GM12878 (cell line): Measurements from ENCODE around the gene FOXI3. TPM values are rescaled to one million over a fixed set of nuclear protein-coding genes. Genes with fewer than 3 reads are reported as not detected.
"Not testable (repeated sequence)": the region's sequence is repeated elsewhere in the genome, so short reads cannot be mapped to it uniquely, and the experiment has no call there.

Experiments used
- ATAC-seq: fragments of 200-7000 bp; cut with Tn5 transposase; 3 replicates; pipeline ENCODE4 v1.9.1; 2020; ENCODE audit warnings: mild to moderate bottlenecking, moderate library complexity
- BruUV-seq: library from RNA; stranded (reverse); fragments of 400-500 nt; replicated peaks from 2 replicates; lab custom pipeline; 2021; lab: Mats Ljungman, UMichigan
- CTCF ChIA-PET: fragments of 300-600 bp; sonication (Branson Sonifier 250); formaldehyde crosslinking; extraction: SDS; loops from one replicate; lab custom pipeline; 2021; ENCODE audit warnings: inconsistent platforms; lab: Yijun Ruan, JAX
- POLR2A ChIA-PET: fragments of 350-600 bp; formaldehyde crosslinking; extraction: SDS; loops from one replicate; lab custom pipeline; 2021; ENCODE audit warnings: inconsistent platforms; lab: Charles Lee
- RAD21 ChIA-PET: fragments of 300-600 bp; sonication (Branson Sonifier 250); formaldehyde crosslinking; loops from one replicate; lab custom pipeline; 2023; ENCODE audit warnings: antibody characterized with exemption; ENCODE audit not compliant: unreplicated experiment; lab: Charles Lee
- SMC1A ChIA-PET: fragments of 300-600 bp; sonication (Branson Sonifier 250); formaldehyde crosslinking; loops from one replicate; lab custom pipeline; 2023; ENCODE audit not compliant: unreplicated experiment, uncharacterized antibody; lab: Charles Lee
- DNase-seq: peaks from one replicate; pipeline ENCODE4 v3.0.0-alpha.2; 2011; ENCODE audit warnings: low read depth, low spot score
- FAIRE-seq: peaks from 3 replicates; lab custom pipeline; 2011; peaks lifted over from hg19 to GRCh38; lab: Jason Lieb, UNC
- H2AFZ ChIP-seq: 2 replicates; pipeline ENCODE4 v1.6.0; 2011; ENCODE audit warnings: low read depth, low read length, control low read depth; ENCODE audit not compliant: control insufficient read depth
- H3K27ac ChIP-seq: 2 replicates; pipeline ENCODE4 v1.5.1; 2011; ENCODE audit warnings: control low read depth; ENCODE audit not compliant: control insufficient read depth, insufficient read depth
- H3K27me3 ChIP-seq, 2 experiments: replicated peaks in 1 of 2; 2 replicates each; pipeline versions ENCODE4 v1.6.0 to v1.6.1; 2011; ENCODE audit warnings: low read length in 1 of 2; ENCODE audit not compliant: control insufficient read depth in 2 of 2, insufficient read depth in 2 of 2
- H3K36me3 ChIP-seq, 2 experiments: 2 replicates each; pipeline ENCODE4 v1.5.1; 2011; ENCODE audit warnings: low read length in 1 of 2; ENCODE audit not compliant: control insufficient read depth in 2 of 2, insufficient read depth in 2 of 2
- H3K4me1 ChIP-seq: 2 replicates; pipeline ENCODE4 v1.6.1; 2011; ENCODE audit warnings: mild to moderate bottlenecking, low read length, moderate library complexity, mixed read lengths; ENCODE audit not compliant: control insufficient read depth, insufficient read depth
- H3K4me2 ChIP-seq: 2 replicates; pipeline ENCODE4 v1.6.0; 2011; ENCODE audit warnings: control low read depth; ENCODE audit not compliant: control insufficient read depth, insufficient read depth
- H3K4me3 ChIP-seq: fragments of 200-600 bp; sonication (generic); 2 replicates; pipeline ENCODE4 v1.5.1; 2016
- H3K79me2 ChIP-seq: 2 replicates; pipeline ENCODE4 v1.6.0; 2011; ENCODE audit warnings: low read length; ENCODE audit not compliant: control insufficient read depth, insufficient read depth
- H3K9ac ChIP-seq: 2 replicates; pipeline ENCODE4 v1.8.0; 2011; ENCODE audit warnings: low read length, control low read depth, mixed read lengths; ENCODE audit not compliant: control insufficient read depth, insufficient read depth
- H3K9me3 ChIP-seq: replicated peaks from 3 replicates; pipeline ENCODE4 v1.5.1; 2011; ENCODE audit warnings: mild to moderate bottlenecking, low read length; ENCODE audit not compliant: control insufficient read depth, insufficient read depth
- H4K20me1 ChIP-seq: 2 replicates; pipeline ENCODE4 v1.6.0; 2011; ENCODE audit not compliant: control insufficient read depth, insufficient read depth
- ZNF207 ChIP-seq: fragments of 450-650 bp; IDR thresholded peaks from 2 replicates; pipeline ENCODE4 v1.6.1; 2014; ENCODE audit warnings: antibody characterized with exemption, mild to moderate bottlenecking, borderline replicate concordance
- WGBS: methylation state at CpG from one replicate; pipeline ENCODE4 v1.1.6; 2016; ENCODE audit warnings: low lambda C conversion rate; ENCODE audit not compliant: insufficient replicate concordance, insufficient coverage; ENCODE audit errors: missing lambda C conversion rate; 5-methylcytosine and 5-hydroxymethylcytosine counted together
- in situ Hi-C: fragments of 300-500 bp; cut with MboI; formaldehyde crosslinking; loops from 9 replicates; pipeline ENCODE4 v1.14.3; 2018; ENCODE audit warnings: mixed read lengths
- intact Hi-C: fragments of 100-400 bp; cut with micrococcal nuclease; formaldehyde crosslinking; loops from one replicate; pipeline ENCODE4 v1.14.2; 2022; ENCODE audit not compliant: unreplicated experiment
- polyA plus RNA-seq, 11 experiments: library from polyadenylated mRNA; depleted of rRNA in 4 of 11; unstranded in 6 of 11; stranded (reverse) in 5 of 11; fragments of >200 nt; fragmentation: Nextera tagmentation in 4 of 11; fragmentation: Illumina TruSeq in 1 of 11; extraction: Ambion mirVana in 4 of 11; extraction: Trizol in 1 of 11; gene quantifications; 1 replicate in 1 of 11; 2 replicates in 10 of 11; pipeline versions ENCODE4 v1.2.1 to v1.2.3, GENCODE V29; 2011 to 2016; ENCODE audit warnings: inconsistent platforms in 2 of 11, missing spikeins in 2 of 11, low read depth in 1 of 11
- total RNA-seq, 4 experiments: library from RNA; depleted of rRNA in 3 of 4; stranded (reverse); fragments of >200 nt in 3 of 4; fragmentation: Illumina TruSeq in 1 of 4; extraction: Trizol in 1 of 4; gene quantifications; 2 replicates each; pipeline versions ENCODE4 v1.2.1 to v1.2.3, GENCODE V29; 2013 to 2021

Gene FOXI3
- total and polyA plus RNA-seq, 10 of the 15 experiments (the other 5 are each of a cell fraction or from before 2014, with no cell fraction given): not detected

- BruUV-seq, H3K79me2 ChIP-seq, H3K9ac ChIP-seq, DNase-seq, FAIRE-seq, in situ Hi-C loops, RAD21 ChIA-PET, H4K20me1 ChIP-seq, H3K4me2 ChIP-seq, H3K4me1 ChIP-seq, H3K36me3 ChIP-seq, H3K27me3 ChIP-seq, H3K27ac ChIP-seq, intact Hi-C loops, H3K4me3 ChIP-seq, CTCF ChIA-PET, H2AFZ ChIP-seq, SMC1A ChIA-PET, POLR2A ChIA-PET, H3K9me3 ChIP-seq, ATAC-seq: not testable (repeated sequence)
- 45% methylated on average over 5 of the region's 5 CpGs for WGBS
Observed at GRCh38 chr2:88408870-88409269, 43.6 kb downstream of the FOXI3 start.

GRCh38 chr2:88400037-88400767 is 52.3 kb downstream of the FOXI3 start:
- no peak for TF ChIP-seq ZNF207
- no peak overlapping the region for H3K4me3 ChIP-seq
- BruUV-seq: no TSS peak
- no peak overlapping the region for H3K9ac ChIP-seq
- no peaks in the 10 kb centered on the region for H3K9me3 ChIP-seq
- no peaks in the 10 kb centered on the region for H4K20me1 ChIP-seq
- H3K79me2 ChIP-seq: no peaks in the 10 kb centered on the region
- DNase-seq (no peak), FAIRE-seq (no peak), ATAC-seq (no peak)
- CTCF ChIA-PET: no interaction called here
- no peak overlapping the region for H2AFZ ChIP-seq
- POLR2A ChIA-PET: no interaction called here
- SMC1A ChIA-PET: no interaction called here
- no peaks in the 10 kb centered on the region for H3K27me3 ChIP-seq
- WGBS: 0% methylated on average over 4 of the region's 4 CpGs
- H3K36me3 ChIP-seq: no peaks in the 10 kb centered on the region
- no peaks in the 10 kb centered on the region for H3K4me1 ChIP-seq
- H3K4me2 ChIP-seq: no peak overlapping the region
- in situ Hi-C loops: no loop called here
- intact Hi-C loops: no loop called here
- no peak overlapping the region for H3K27ac ChIP-seq
- RAD21 ChIA-PET: no interaction called here
